Lung (tissue), 12 donors: ENCODE data around the gene SLC38A10. TPM values are rescaled to one million over a fixed set of nuclear protein-coding genes. Genes with fewer than 3 reads are reported as not detected.
A peak's percentile ranks its signal among the peaks of the same experiment; 100 is the strongest.

Experiments used
- ATAC-seq: fragments of 200-7000 bp; cut with Tn5 transposase; one replicate; pipeline ENCODE4 v1.9.1; 2020; ENCODE audit warnings: moderate number of reproducible peaks; ENCODE audit not compliant: insufficient read depth, low FRiP score
- DNase-seq, 3 donors: peaks; one replicate each; pipeline ENCODE4 v3.0.0-alpha.2; 2013 to 2017
- H3K27ac ChIP-seq, 2 donors: one replicate each; pipeline ENCODE4 v1.5.1; 2013; ENCODE audit warnings: mild to moderate bottlenecking in 2 of 2, moderate library complexity in 2 of 2, control low read depth in 1 of 2, inconsistent platforms in 1 of 2, low read depth in 1 of 2, low read length in 1 of 2
- H3K27me3 ChIP-seq, 3 donors: one replicate each; pipeline ENCODE4 v1.5.1; 2013; ENCODE audit warnings: low read length in 2 of 3; ENCODE audit not compliant: control insufficient read depth in 3 of 3, insufficient read depth in 3 of 3
- H3K36me3 ChIP-seq, 4 donors: one replicate each; pipeline ENCODE4 v1.5.1; 2013; ENCODE audit warnings: low read length in 4 of 4, mild to moderate bottlenecking in 1 of 4, moderate library complexity in 1 of 4; ENCODE audit not compliant: control insufficient read depth in 4 of 4, insufficient read depth in 4 of 4
- H3K4me1 ChIP-seq, 5 donors: one replicate each; pipeline ENCODE4 v1.5.1; 2013; ENCODE audit warnings: low read length in 5 of 5, mild to moderate bottlenecking in 2 of 5, moderate library complexity in 1 of 5; ENCODE audit not compliant: control insufficient read depth in 5 of 5, insufficient read depth in 5 of 5
- H3K4me3 ChIP-seq: one replicate; pipeline ENCODE4 v1.5.1; 2013; ENCODE audit warnings: mild to moderate bottlenecking, control low read depth, moderate library complexity
- H3K9ac ChIP-seq, 2 donors: one replicate each; pipeline ENCODE4 v1.5.1; 2013; ENCODE audit warnings: low read length in 2 of 2, control low read depth in 1 of 2; ENCODE audit not compliant: insufficient read depth in 1 of 2
- H3K9me3 ChIP-seq, 4 donors: one replicate each; pipeline ENCODE4 v1.5.1; 2013; ENCODE audit warnings: low read length in 3 of 4, mild to moderate bottlenecking in 1 of 4, moderate library complexity in 1 of 4; ENCODE audit not compliant: control insufficient read depth in 4 of 4, insufficient read depth in 3 of 4
- WGBS, 2 donors: extraction: QIAGEN DNeasy Blood & Tissue Kit; methylation state at CpG; one replicate each; pipeline ENCODE4 v1.1.7; 2013; 5-methylcytosine and 5-hydroxymethylcytosine counted together
- polyA plus RNA-seq, 2 donors: library from polyadenylated mRNA; stranded (reverse); fragments of 200-250 nt; gene quantifications; one replicate each; pipeline ENCODE4 v1.2.1, GENCODE V29; 2013
- total RNA-seq, 2 donors: library from RNA; depleted of rRNA in 1 of 2; stranded (reverse); fragments of >200 nt in 1 of 2; gene quantifications; one replicate each; pipeline ENCODE4 v1.2.1, GENCODE V29; 2014 to 2021
- TF ChIP-seq, protein P1 (sequence below): IDR thresholded peaks from 2 replicates; pipeline ENCODE4 v1.5.1; 2012; ENCODE audit warnings: mild to moderate bottlenecking; ENCODE audit errors: control extremely low read depth, extremely low read depth
- donor health status: control.
- donor health status: control.
- donor health status: Bipolar disorder and iron deficiency.
- donor health status: healthy.
- donor health status: DM: yes; HTN: yes; CAD: no.

The SLC38A10 gene
- total and polyA plus RNA-seq, 4 donors: 56.0 to 127 (median 82.4) TPM

DNA sequence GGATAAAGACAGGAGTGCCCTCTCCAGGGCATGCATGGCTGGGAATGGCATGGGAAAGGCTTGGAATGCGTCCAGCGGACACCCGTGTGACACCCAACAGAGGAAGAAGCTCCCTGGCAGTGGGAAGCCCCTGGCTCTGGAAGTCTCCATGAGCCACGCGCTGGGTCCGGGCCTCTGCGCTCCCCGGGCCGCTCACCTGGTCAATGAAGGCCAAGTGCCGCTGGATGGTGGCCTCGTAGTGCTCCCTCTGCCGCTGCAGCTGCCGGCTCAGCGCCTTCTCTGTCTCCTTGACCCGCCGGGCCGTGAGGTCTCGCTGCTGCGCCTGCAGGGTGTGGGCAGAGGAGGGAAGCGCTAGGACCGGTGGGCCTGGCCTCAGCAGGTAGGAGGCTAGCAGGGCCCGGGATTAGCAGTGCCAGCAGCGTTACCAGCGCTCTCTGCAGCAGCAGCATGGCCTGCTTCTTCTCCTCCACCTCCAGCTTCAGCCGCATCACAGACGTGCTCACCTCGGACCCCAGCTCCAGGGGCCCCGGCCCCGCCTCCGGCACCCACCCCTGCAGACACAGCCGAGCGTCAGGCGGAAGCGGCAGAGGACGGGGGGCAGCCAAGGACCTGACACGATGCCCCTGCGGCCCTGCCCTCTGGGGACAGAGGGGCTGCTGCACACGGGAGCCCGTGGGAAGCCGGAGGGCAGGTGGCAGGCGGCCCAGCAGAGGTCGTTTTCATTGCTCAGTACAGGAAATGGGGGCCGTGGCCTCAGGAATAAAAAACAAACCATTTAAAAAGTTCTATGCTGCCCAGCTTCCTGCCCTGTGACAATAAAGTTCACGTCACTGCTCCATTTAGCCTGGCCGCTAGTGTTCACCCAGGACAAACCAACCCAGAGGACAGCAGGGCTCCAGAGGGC is 98.3 kb downstream of the SLC38A10 start:
- Histone ChIP-seq H3K36me3 (peaks cover 0 to 12% (median 2%) of the 10 kb centered on the region in 4 donors), H3K9me3 (no peaks in the 10 kb centered on the region), H3K9ac (no peak overlapping the region), H3K27me3 (no peaks in the 10 kb centered on the region), H3K4me3 (no peak overlapping the region), H3K27ac (peak overlapping the region in 1 of 2 donors; percentile 16), H3K4me1 (peaks cover 0 to 19% (median 0%) of the 10 kb centered on the region in 5 donors)
- TF ChIP-seq, protein P1, sequence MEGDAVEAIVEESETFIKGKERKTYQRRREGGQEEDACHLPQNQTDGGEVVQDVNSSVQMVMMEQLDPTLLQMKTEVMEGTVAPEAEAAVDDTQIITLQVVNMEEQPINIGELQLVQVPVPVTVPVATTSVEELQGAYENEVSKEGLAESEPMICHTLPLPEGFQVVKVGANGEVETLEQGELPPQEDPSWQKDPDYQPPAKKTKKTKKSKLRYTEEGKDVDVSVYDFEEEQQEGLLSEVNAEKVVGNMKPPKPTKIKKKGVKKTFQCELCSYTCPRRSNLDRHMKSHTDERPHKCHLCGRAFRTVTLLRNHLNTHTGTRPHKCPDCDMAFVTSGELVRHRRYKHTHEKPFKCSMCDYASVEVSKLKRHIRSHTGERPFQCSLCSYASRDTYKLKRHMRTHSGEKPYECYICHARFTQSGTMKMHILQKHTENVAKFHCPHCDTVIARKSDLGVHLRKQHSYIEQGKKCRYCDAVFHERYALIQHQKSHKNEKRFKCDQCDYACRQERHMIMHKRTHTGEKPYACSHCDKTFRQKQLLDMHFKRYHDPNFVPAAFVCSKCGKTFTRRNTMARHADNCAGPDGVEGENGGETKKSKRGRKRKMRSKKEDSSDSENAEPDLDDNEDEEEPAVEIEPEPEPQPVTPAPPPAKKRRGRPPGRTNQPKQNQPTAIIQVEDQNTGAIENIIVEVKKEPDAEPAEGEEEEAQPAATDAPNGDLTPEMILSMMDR: no peak
- ATAC-seq (no peak), DNase-seq (peak in 1 of 3 donors; percentile 32)
- WGBS, 2 donors: 69 to 77% methylated on average over 45 of the region's 45 CpGs

DNA sequence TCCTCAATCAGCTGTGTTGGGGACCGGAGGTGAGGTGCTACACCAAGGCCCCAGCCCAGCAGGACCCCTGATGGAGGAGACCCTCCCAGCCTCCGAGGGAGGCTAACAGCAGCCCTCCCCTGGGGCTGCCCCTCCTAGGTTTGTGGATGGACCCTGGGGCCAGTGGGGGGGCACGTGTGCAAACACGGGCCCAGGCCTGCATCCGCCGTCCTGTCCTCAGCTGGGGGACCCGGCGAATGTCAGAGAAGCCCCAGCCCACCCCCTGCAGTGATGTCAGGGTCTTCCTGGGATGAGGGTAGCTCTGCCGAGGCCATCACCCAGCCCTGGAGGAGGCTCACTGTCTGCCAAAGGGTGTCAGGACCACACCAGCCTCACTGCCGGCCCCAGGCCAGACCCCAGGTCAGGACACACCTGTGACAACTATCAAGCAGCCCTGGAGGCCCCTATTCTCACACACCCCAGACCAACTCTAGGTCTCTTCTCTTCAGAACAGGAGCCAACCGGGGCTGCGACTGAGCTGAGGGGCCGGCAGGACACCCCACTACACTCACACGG is 99.1 kb downstream of the SLC38A10 start:
- Histone ChIP-seq H3K27me3 (no peaks in the 10 kb centered on the region), H3K27ac (no peak overlapping the region), H3K4me1 (peaks cover 0 to 19% (median 0%) of the 10 kb centered on the region in 5 donors), H3K9me3 (no peaks in the 10 kb centered on the region), H3K36me3 (peaks cover 0 to 13% (median 0%) of the 10 kb centered on the region in 4 donors), H3K4me3 (no peak overlapping the region), H3K9ac (no peak overlapping the region)
- TF ChIP-seq, protein P1: no peak
- ATAC-seq (no peak), DNase-seq (no peak)
- WGBS, 2 donors: 87 to 89% methylated on average over 14 of the region's 14 CpGs

Other genes starting within 250 kb of the SLC38A10 start
- gene PVALEF, start 129.8 kb downstream of the SLC38A10 start, total RNA-seq: not detected
- not detected for gene PVALEF, start 129.8 kb downstream of the SLC38A10 start, polyA plus RNA-seq
- 10 to 100 TPM in 1 of 2 donors, 1 to 10 TPM in 1; 9.6 to 54.6 TPM for gene AATK, start 129.1 kb downstream of the SLC38A10 start, total RNA-seq
- gene AATK, start 129.1 kb downstream of the SLC38A10 start, polyA plus RNA-seq: 10 to 100 TPM; 20.8 to 26.7 TPM
- 10 to 100 TPM in 1 of 2 donors, 1 to 10 TPM in 1; 9.9 to 14.5 TPM for gene CEP131, start 72.3 kb downstream of the SLC38A10 start, total RNA-seq
- gene CEP131, start 72.3 kb downstream of the SLC38A10 start, polyA plus RNA-seq: 10 to 100 TPM in 1 of 2 donors, 1 to 10 TPM in 1; 7.0 to 11.9 TPM
- 10 to 100 TPM; 20.7 to 48.7 TPM for gene TEPSIN, start 56.3 kb downstream of the SLC38A10 start, total RNA-seq
- gene TEPSIN, start 56.3 kb downstream of the SLC38A10 start, polyA plus RNA-seq: 10 to 100 TPM; 29.1 to 33.1 TPM
- gene NDUFAF8, start 56.0 kb downstream of the SLC38A10 start, total RNA-seq: 10 to 100 TPM; 12.7 to 51.1 TPM
- 10 to 100 TPM; 23.1 to 36.7 TPM for gene NDUFAF8, start 56.0 kb downstream of the SLC38A10 start, polyA plus RNA-seq
- 10 to 100 TPM; 24.4 to 24.9 TPM for gene BAHCC1, start 100.2 kb upstream of the SLC38A10 start, total RNA-seq
- 10 to 100 TPM in 1 of 2 donors, 1 to 10 TPM in 1; 7.6 to 10.5 TPM for gene BAHCC1, start 100.2 kb upstream of the SLC38A10 start, polyA plus RNA-seq
- gene ACTG1, start 217.5 kb upstream of the SLC38A10 start, total RNA-seq: 1,000 to 10,000 TPM; 3,059 to 3,066 TPM
- gene ACTG1, start 217.5 kb upstream of the SLC38A10 start, polyA plus RNA-seq: 1,000 to 10,000 TPM; 1,461 to 4,301 TPM
- 1 to 10 TPM; 2.1 to 3.9 TPM for gene FSCN2, start 233.1 kb upstream of the SLC38A10 start, total RNA-seq
- 1 to 10 TPM in 1 of 2 donors, under 1 TPM in 1; 0.46 to 1.8 TPM for gene FSCN2, start 233.1 kb upstream of the SLC38A10 start, polyA plus RNA-seq